Gastrocnemius medialis (tissue), 4 donors: ENCODE measurements around the gene ZFP36.

Source experiments
- CTCF ChIP-seq, 5 experiments: fragments of 450-650 bp in 3 of 5; fragments of 200-600 bp in 2 of 5; sonication (generic) in 2 of 5; IDR thresholded peaks in 4 of 5; conservative IDR thresholded peaks in 1 of 5; 1 replicate in 4 of 5; 2 replicates in 1 of 5; pipeline ENCODE4 v1.5.1; 2016 to 2019; ENCODE audit warnings: antibody characterized with exemption in 5 of 5, mild to moderate bottlenecking in 3 of 5, moderate library complexity in 3 of 5
- POLR2A ChIP-seq, 2 donors: fragments of 450-650 bp; IDR thresholded peaks; one replicate each; pipeline ENCODE4 v1.6.1; 2017; ENCODE audit warnings: antibody characterized with exemption in 2 of 2, mild to moderate bottlenecking in 2 of 2, moderate library complexity in 2 of 2

- no peak for TF ChIP-seq POLR2A (IDR thresholded peaks at IDR 0.05)
- TF ChIP-seq CTCF (IDR thresholded peaks at IDR 0.05 in 4 of 5, conservative IDR thresholded peaks at IDR 0.05 in 1 of 5), result no peak
Observed at GRCh38 chr19:39384839-39385568, 21.6 kb upstream of the ZFP36 start.
